Measurements from ENCODE around the gene TMEM150C. TPM values are rescaled to one million over a fixed set of nuclear protein-coding genes. Genes with fewer than 3 reads are reported as not detected.

Gene TMEM150C
- total and polyA plus RNA-seq, 7 experiments from 2014 or later: 0.07 to 0.18 TPM; not detected in 5

DNA sequence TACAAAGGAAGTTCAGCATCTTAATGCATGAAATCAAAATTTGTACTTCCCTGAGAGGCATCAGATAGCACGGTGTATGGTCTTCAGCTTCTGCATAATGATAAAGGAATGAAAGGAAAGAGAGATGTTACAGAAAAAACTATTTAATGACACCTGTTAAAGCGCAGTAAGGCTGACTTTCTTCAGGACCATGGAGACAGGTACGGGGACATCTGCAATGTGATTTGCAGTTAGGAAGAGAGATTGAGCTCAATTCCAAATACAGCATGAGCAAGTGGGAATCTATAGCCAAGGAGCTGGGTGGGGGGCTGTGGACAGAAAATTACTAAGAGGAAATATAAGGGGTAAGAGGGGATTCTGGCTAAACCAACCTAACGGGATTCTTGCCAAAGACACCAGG, 39.3 kb downstream of the TMEM150C start:
- no peak overlapping the region for H3K4me3 Mint-ChIP-seq
- Histone ChIP-seq H3K9me3 (ENCODE audit: control insufficient read depth in 2 of 3, low read length in 3 of 3) (no peaks in the 10 kb centered on the region), H3K4me1 (ENCODE audit: control insufficient read depth in 2 of 2, insufficient read depth in 2 of 2, low read length in 2 of 2) (no peaks in the 10 kb centered on the region), H3K27me3 (ENCODE audit: control insufficient read depth in 2 of 2, insufficient read depth in 2 of 2, low read length in 2 of 2) (no peaks in the 10 kb centered on the region), H3K4me3 (ENCODE audit: low read length) (no peak overlapping the region), H3K27ac (ENCODE audit: low read depth, low read length) (no peak overlapping the region), H3K36me3 (ENCODE audit: control insufficient read depth in 2 of 3, insufficient read depth in 3 of 3, low read length in 3 of 3) (no peaks in the 10 kb centered on the region)
- ChIA-PET CTCF (no interaction called here), POLR2A (no interaction called here)
- DNase-seq (no peak), ATAC-seq (no peak)
- peaks cover 1 to 16% (median 12%) of the 10 kb centered on the region in 5 donors for H3K27me3 Mint-ChIP-seq
- peaks cover 0 to 2% (median 0%) of the 10 kb centered on the region in 11 donors for H3K9me3 Mint-ChIP-seq
- no peak overlapping the region for H3K27ac Mint-ChIP-seq
- H3K36me3 Mint-ChIP-seq: no peaks in the 10 kb centered on the region
- H3K4me1 Mint-ChIP-seq: no peaks in the 10 kb centered on the region
- intact Hi-C loops (cut with micrococcal nuclease): no loop called here

GRCh38 chr4:82521283-82521682, 40.5 kb downstream of the TMEM150C start:
- Histone ChIP-seq H3K4me3 (ENCODE audit: low read length) (no peak overlapping the region), H3K27me3 (ENCODE audit: control insufficient read depth in 2 of 2, insufficient read depth in 2 of 2, low read length in 2 of 2) (no peaks in the 10 kb centered on the region), H3K4me1 (ENCODE audit: control insufficient read depth in 2 of 2, insufficient read depth in 2 of 2, low read length in 2 of 2) (no peaks in the 10 kb centered on the region), H3K9me3 (ENCODE audit: control insufficient read depth in 2 of 3, low read length in 3 of 3) (no peaks in the 10 kb centered on the region), H3K36me3 (ENCODE audit: control insufficient read depth in 2 of 3, insufficient read depth in 3 of 3, low read length in 3 of 3) (no peaks in the 10 kb centered on the region), H3K27ac (ENCODE audit: low read depth, low read length) (no peak overlapping the region)
- intact Hi-C loops (cut with micrococcal nuclease): no loop called here
- Mint-ChIP-seq H3K4me1 (no peaks in the 10 kb centered on the region), H3K9me3 (peaks cover 0 to 2% (median 0%) of the 10 kb centered on the region in 11 donors), H3K27ac (no peak overlapping the region), H3K36me3 (no peaks in the 10 kb centered on the region), H3K27me3 (peaks cover 0 to 16% (median 11%) of the 10 kb centered on the region in 5 donors), H3K4me3 (no peak overlapping the region)
- no peak for ATAC-seq
- DNase-seq: no peak
- CTCF ChIA-PET: no interaction called here
- POLR2A ChIA-PET: no interaction called here

- Histone ChIP-seq H3K4me1 (ENCODE audit: control insufficient read depth in 2 of 2, insufficient read depth in 2 of 2, low read length in 2 of 2) (no peaks in the 10 kb centered on the region), H3K9me3 (ENCODE audit: control insufficient read depth in 2 of 3, low read length in 3 of 3) (no peaks in the 10 kb centered on the region), H3K4me3 (ENCODE audit: low read length) (no peak overlapping the region), H3K27me3 (ENCODE audit: control insufficient read depth in 2 of 2, insufficient read depth in 2 of 2, low read length in 2 of 2) (no peaks in the 10 kb centered on the region), H3K36me3 (ENCODE audit: control insufficient read depth in 2 of 3, insufficient read depth in 3 of 3, low read length in 3 of 3) (no peaks in the 10 kb centered on the region), H3K27ac (ENCODE audit: low read depth, low read length) (no peak overlapping the region)
- no peaks in the 10 kb centered on the region for H3K4me1 Mint-ChIP-seq
- H3K27ac Mint-ChIP-seq: no peak overlapping the region
- POLR2A ChIA-PET: no interaction called here
- no peak for ATAC-seq
- H3K4me3 Mint-ChIP-seq: no peak overlapping the region
- H3K36me3 Mint-ChIP-seq: no peaks in the 10 kb centered on the region
- peaks cover 0 to 18% (median 11%) of the 10 kb centered on the region in 5 donors for H3K27me3 Mint-ChIP-seq
- no peak for DNase-seq
- peaks cover 0 to 2% (median 0%) of the 10 kb centered on the region in 11 donors for H3K9me3 Mint-ChIP-seq
- intact Hi-C loops (cut with micrococcal nuclease): no loop called here
- CTCF ChIA-PET: no interaction called here
Measured at GRCh38 chr4:82519776-82520175, 42.0 kb downstream of the TMEM150C start.

DNA sequence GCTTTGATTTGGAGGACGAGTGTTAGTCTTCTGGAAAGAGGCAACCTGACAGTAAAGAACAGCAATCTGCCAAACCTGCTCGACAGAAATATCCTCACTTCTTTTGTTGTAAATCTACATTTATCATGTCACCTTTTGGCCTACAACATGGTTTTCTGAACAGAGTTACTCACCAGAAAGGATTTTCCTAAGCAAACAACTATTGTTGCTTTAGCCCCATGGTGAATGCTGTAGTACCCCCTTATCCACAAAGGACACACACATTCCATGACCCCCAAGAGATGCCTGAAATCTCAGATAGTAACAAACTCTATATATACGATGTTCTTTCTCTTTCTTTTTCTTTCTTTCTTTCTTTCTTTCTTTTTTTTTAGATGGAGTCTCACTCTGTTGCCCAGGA, 42.7 kb downstream of the TMEM150C start:
- Histone ChIP-seq H3K4me3 (ENCODE audit: low read length) (no peak overlapping the region), H3K4me1 (ENCODE audit: control insufficient read depth in 2 of 2, insufficient read depth in 2 of 2, low read length in 2 of 2) (no peaks in the 10 kb centered on the region), H3K27me3 (ENCODE audit: control insufficient read depth in 2 of 2, insufficient read depth in 2 of 2, low read length in 2 of 2) (no peaks in the 10 kb centered on the region), H3K36me3 (ENCODE audit: control insufficient read depth in 2 of 3, insufficient read depth in 3 of 3, low read length in 3 of 3) (no peaks in the 10 kb centered on the region), H3K9me3 (ENCODE audit: control insufficient read depth in 2 of 3, low read length in 3 of 3) (no peaks in the 10 kb centered on the region), H3K27ac (ENCODE audit: low read depth, low read length) (no peak overlapping the region)
- no peaks in the 10 kb centered on the region for H3K4me1 Mint-ChIP-seq
- ChIA-PET POLR2A (no interaction called here), CTCF (no interaction called here)
- H3K27ac Mint-ChIP-seq: no peak overlapping the region
- peaks cover 0 to 2% (median 0%) of the 10 kb centered on the region in 11 donors for H3K9me3 Mint-ChIP-seq
- intact Hi-C loops (cut with micrococcal nuclease): no loop called here
- H3K27me3 Mint-ChIP-seq: peaks cover 0 to 25% (median 13%) of the 10 kb centered on the region in 5 donors
- ATAC-seq: no peak
- H3K4me3 Mint-ChIP-seq: no peak overlapping the region
- no peak for DNase-seq
- no peaks in the 10 kb centered on the region for H3K36me3 Mint-ChIP-seq

- H3K4me3 ChIP-seq (ENCODE audit: low read length): no peak overlapping the region
- no peaks in the 10 kb centered on the region for H3K27me3 ChIP-seq (ENCODE audit: control insufficient read depth in 2 of 2, insufficient read depth in 2 of 2, low read length in 2 of 2)
- ATAC-seq (no peak), DNase-seq (no peak)
- Mint-ChIP-seq H3K27ac (no peak overlapping the region), H3K4me1 (no peaks in the 10 kb centered on the region), H3K4me3 (no peak overlapping the region), H3K36me3 (peaks cover 0 to 7% (median 0%) of the 10 kb centered on the region in 5 donors), H3K27me3 (peaks cover 0 to 43% (median 25%) of the 10 kb centered on the region in 5 donors), H3K9me3 (peaks cover 0 to 2% (median 0%) of the 10 kb centered on the region in 11 donors)
- intact Hi-C loops (cut with micrococcal nuclease): no loop called here
- CTCF ChIA-PET: no interaction called here
- H3K27ac ChIP-seq (ENCODE audit: low read depth, low read length): no peak overlapping the region
- H3K36me3 ChIP-seq (ENCODE audit: control insufficient read depth in 2 of 3, insufficient read depth in 3 of 3, low read length in 3 of 3): no peaks in the 10 kb centered on the region
- H3K9me3 ChIP-seq (ENCODE audit: control insufficient read depth in 2 of 3, low read length in 3 of 3): no peaks in the 10 kb centered on the region
- H3K4me1 ChIP-seq (ENCODE audit: control insufficient read depth in 2 of 2, insufficient read depth in 2 of 2, low read length in 2 of 2): no peaks in the 10 kb centered on the region
- POLR2A ChIA-PET: no interaction called here
Measured at GRCh38 chr4:82517043-82517442, 44.7 kb downstream of the TMEM150C start.

DNA sequence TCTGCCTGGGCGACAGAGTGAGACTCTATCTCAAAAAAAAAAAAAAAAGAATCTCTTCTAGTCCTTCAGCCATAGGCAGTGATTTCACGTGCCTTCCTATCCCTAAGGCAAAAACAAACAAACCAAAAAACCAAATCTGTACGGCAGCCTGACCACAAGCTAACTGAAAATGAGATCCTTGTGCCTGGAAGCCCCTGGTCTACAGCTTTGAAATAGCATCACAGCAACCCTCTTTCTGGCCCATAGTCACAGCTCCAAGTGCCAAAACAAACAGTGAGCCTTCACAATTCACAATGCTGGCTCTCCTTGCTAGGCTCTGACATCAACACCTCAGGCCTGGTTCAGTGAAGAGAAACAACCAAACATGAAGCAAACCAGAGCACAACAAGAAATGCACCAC, 46.1 kb downstream of the TMEM150C start:
- Mint-ChIP-seq H3K4me3 (no peak overlapping the region), H3K27ac (no peak overlapping the region), H3K27me3 (peaks cover 0 to 42% (median 31%) of the 10 kb centered on the region in 5 donors), H3K36me3 (peaks cover 0 to 7% (median 0%) of the 10 kb centered on the region in 5 donors), H3K4me1 (no peaks in the 10 kb centered on the region), H3K9me3 (peaks cover 0 to 2% (median 0%) of the 10 kb centered on the region in 11 donors)
- ChIA-PET CTCF (no interaction called here), POLR2A (interaction anchor here (0.6 kb wide), 1 partner anchor 571 kb away, joined by 3 read pairs; no protein-coding TSS in a partner anchor)
- ATAC-seq: no peak
- no peaks in the 10 kb centered on the region for H3K9me3 ChIP-seq (ENCODE audit: control insufficient read depth in 2 of 3, low read length in 3 of 3)
- intact Hi-C loops (cut with micrococcal nuclease): no loop called here
- no peaks in the 10 kb centered on the region for H3K36me3 ChIP-seq (ENCODE audit: control insufficient read depth in 2 of 3, insufficient read depth in 3 of 3, low read length in 3 of 3)
- no peaks in the 10 kb centered on the region for H3K4me1 ChIP-seq (ENCODE audit: control insufficient read depth in 2 of 2, insufficient read depth in 2 of 2, low read length in 2 of 2)
- no peak overlapping the region for H3K27ac ChIP-seq (ENCODE audit: low read depth, low read length)
- H3K4me3 ChIP-seq (ENCODE audit: low read length): no peak overlapping the region
- H3K27me3 ChIP-seq (ENCODE audit: control insufficient read depth in 2 of 2, insufficient read depth in 2 of 2, low read length in 2 of 2): no peaks in the 10 kb centered on the region
- no peak for DNase-seq

- CTCF ChIA-PET: no interaction called here
- Mint-ChIP-seq H3K27me3 (peaks cover 0 to 41% (median 27%) of the 10 kb centered on the region in 5 donors), H3K4me1 (no peaks in the 10 kb centered on the region), H3K36me3 (peaks cover 0 to 7% (median 0%) of the 10 kb centered on the region in 5 donors), H3K9me3 (peaks cover 0 to 2% (median 0%) of the 10 kb centered on the region in 11 donors), H3K27ac (no peak overlapping the region), H3K4me3 (no peak overlapping the region)
- ATAC-seq (no peak), DNase-seq (no peak)
- Histone ChIP-seq H3K27me3 (ENCODE audit: control insufficient read depth in 2 of 2, insufficient read depth in 2 of 2, low read length in 2 of 2) (no peaks in the 10 kb centered on the region), H3K36me3 (ENCODE audit: control insufficient read depth in 2 of 3, insufficient read depth in 3 of 3, low read length in 3 of 3) (no peaks in the 10 kb centered on the region), H3K4me3 (ENCODE audit: low read length) (no peak overlapping the region), H3K4me1 (ENCODE audit: control insufficient read depth in 2 of 2, insufficient read depth in 2 of 2, low read length in 2 of 2) (no peaks in the 10 kb centered on the region), H3K27ac (ENCODE audit: low read depth, low read length) (no peak overlapping the region), H3K9me3 (ENCODE audit: control insufficient read depth in 2 of 3, low read length in 3 of 3) (no peaks in the 10 kb centered on the region)
- POLR2A ChIA-PET: no interaction called here
- intact Hi-C loops (cut with micrococcal nuclease): no loop called here
Measured at GRCh38 chr4:82513382-82513781, 48.4 kb downstream of the TMEM150C start.

Data from naive thymus-derived CD4-positive, alpha-beta T cell (primary cell).